GM12801 (cell line): ENCODE data around the gene IFITM5.

Source experiments
- TF ChIP-seq, protein P1 (sequence below): IDR thresholded peaks from one replicate; pipeline ENCODE4 v1.5.1; 2011; ENCODE audit warnings: control low read depth; ENCODE audit not compliant: insufficient read length; ENCODE audit errors: extremely low read depth

IFITM5 gene

GRCh38 chr11:330307-330693, 31.0 kb upstream of the IFITM5 start:
- TF ChIP-seq, protein P1, sequence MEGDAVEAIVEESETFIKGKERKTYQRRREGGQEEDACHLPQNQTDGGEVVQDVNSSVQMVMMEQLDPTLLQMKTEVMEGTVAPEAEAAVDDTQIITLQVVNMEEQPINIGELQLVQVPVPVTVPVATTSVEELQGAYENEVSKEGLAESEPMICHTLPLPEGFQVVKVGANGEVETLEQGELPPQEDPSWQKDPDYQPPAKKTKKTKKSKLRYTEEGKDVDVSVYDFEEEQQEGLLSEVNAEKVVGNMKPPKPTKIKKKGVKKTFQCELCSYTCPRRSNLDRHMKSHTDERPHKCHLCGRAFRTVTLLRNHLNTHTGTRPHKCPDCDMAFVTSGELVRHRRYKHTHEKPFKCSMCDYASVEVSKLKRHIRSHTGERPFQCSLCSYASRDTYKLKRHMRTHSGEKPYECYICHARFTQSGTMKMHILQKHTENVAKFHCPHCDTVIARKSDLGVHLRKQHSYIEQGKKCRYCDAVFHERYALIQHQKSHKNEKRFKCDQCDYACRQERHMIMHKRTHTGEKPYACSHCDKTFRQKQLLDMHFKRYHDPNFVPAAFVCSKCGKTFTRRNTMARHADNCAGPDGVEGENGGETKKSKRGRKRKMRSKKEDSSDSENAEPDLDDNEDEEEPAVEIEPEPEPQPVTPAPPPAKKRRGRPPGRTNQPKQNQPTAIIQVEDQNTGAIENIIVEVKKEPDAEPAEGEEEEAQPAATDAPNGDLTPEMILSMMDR = no peak

- TF ChIP-seq, protein P1 = no peak
Measured at GRCh38 chr11:329886-330253, 30.5 kb upstream of the IFITM5 start.

- TF ChIP-seq, protein P1 = no peak
Measured at GRCh38 chr11:328012-328411, 28.7 kb upstream of the IFITM5 start.

DNA sequence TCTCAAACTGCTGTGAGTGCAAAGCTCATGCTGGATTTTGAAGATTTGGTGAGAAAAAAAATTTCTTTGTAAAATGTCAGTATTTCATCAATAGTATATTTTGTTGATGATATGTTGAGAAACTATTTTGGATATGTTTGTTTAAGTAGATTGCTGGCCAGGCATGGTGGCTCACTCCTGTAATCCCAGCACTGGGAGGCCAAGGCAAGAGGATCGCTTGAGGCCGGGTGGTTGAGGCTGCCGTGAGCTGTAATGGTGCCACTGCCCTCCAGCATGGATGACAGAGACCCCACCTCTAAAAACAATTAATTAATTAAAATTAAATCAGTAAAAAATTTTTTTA, 28.2 kb upstream of the IFITM5 start:
- TF ChIP-seq, protein P1 = no peak

DNA sequence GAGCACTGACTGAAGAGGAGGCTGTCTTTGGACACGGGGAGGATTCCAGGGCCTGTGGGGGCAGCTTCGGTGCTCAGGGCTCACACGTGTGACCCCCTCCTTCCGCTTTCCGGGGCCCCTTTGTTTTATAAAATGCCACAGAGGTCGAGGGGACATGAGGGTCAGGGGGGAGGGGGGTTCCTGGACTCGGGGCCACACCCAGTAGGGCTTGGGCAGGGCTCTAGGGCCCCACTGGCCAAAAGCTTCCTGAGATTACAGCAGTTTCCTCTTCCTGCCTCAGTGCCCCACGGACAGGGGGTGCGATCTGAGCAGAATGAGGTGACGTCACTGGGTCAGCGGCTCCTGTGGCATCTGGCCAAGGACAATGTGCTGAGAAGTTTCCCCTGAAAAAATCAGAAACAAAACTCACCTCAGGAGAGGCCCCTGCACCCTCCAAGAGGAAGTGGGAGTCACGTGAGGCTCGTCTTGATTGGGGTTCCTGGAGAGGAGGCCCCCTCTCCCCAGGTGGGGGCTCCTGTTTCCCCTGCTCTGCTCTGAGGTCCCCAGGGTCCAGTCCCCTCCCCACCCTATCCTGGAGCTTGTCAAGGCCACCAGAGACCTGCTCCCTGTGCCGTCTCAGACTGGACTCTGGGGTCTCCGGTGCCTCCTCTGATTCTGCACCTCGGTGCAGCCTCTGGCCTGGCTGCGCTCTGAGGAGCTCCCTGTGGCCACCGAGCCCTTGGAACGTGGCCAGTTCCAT, 27.7 kb upstream of the IFITM5 start:
- TF ChIP-seq, protein P1 = no peak

DNA sequence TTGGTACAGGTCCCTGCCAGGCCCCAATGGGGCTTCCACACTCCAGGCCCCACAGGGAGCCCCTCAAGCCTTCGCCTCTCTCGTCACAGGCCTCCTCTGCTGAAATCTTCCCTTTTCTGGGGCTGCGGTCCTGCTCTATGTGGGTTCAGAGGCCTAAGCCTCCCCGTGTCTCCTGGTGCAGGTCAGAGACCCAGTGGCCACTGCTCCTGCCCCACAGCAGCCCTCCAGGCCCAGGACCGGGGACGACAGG, 27.2 kb upstream of the IFITM5 start:
- TF ChIP-seq, protein P1 = no peak

- TF ChIP-seq, protein P1 = no peak
Measured at GRCh38 chr11:325796-326591, 26.7 kb upstream of the IFITM5 start.

DNA sequence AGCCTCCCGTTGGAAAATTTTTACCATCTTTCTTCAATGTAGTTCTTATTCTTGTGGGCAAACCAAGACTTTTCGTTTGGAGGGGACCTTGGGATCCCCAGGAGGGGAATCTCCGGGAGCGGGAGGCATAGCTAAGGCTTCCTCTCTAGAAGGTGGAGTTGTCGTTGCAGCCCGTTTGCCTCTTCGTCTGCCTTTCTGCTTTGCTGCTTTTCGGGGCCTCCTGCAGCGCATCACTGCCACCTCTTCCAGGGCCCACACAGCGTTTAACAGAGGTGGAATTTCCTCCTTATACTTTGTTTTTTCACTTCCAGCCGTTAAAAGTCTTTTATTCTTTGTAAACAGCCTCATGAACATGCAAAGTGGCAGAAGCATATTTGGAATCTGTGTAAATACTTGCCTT, 24.8 kb upstream of the IFITM5 start:
- TF ChIP-seq, protein P1 = no peak
